ENCODE measurements around the gene HCRTR1.

Gene HCRTR1

DNA sequence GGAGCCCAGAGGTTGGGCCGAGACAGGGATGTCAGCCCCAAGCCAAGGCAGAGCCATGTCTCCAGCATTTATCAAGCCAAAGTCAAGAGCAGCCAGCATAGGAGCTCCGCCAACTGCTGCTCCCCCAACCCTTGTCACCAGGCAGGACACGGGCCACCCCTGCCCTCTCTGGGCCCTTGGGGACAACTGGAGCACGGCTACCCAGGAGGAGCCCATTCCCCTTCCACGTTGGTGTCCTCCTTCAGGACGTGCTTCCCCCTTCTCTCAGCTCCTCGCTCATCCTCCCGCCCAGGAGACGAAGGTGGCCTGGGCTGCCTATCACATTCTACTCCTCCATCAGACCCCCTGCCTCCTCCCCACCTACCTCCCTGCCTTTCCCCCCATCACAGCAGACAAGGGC, 47.0 kb downstream of the HCRTR1 start:
- DNase-seq (ENCODE audit: low read depth) = no peak
- in situ Hi-C loops (cut with HindIII; ENCODE audit: low sequenced_read_pairs) = loop anchor here (25.0 kb wide), 1 partner anchor 298 kb away; no protein-coding TSS in a partner anchor
- TF ChIP-seq, protein P1, sequence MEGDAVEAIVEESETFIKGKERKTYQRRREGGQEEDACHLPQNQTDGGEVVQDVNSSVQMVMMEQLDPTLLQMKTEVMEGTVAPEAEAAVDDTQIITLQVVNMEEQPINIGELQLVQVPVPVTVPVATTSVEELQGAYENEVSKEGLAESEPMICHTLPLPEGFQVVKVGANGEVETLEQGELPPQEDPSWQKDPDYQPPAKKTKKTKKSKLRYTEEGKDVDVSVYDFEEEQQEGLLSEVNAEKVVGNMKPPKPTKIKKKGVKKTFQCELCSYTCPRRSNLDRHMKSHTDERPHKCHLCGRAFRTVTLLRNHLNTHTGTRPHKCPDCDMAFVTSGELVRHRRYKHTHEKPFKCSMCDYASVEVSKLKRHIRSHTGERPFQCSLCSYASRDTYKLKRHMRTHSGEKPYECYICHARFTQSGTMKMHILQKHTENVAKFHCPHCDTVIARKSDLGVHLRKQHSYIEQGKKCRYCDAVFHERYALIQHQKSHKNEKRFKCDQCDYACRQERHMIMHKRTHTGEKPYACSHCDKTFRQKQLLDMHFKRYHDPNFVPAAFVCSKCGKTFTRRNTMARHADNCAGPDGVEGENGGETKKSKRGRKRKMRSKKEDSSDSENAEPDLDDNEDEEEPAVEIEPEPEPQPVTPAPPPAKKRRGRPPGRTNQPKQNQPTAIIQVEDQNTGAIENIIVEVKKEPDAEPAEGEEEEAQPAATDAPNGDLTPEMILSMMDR (IDR thresholded peaks at IDR 0.05; ENCODE audit: low read depth, low read length, missing control alignments) = no peak
- H3K4me3 ChIP-seq (ENCODE audit: low read depth, low read length) = no peak overlapping the region

DNA sequence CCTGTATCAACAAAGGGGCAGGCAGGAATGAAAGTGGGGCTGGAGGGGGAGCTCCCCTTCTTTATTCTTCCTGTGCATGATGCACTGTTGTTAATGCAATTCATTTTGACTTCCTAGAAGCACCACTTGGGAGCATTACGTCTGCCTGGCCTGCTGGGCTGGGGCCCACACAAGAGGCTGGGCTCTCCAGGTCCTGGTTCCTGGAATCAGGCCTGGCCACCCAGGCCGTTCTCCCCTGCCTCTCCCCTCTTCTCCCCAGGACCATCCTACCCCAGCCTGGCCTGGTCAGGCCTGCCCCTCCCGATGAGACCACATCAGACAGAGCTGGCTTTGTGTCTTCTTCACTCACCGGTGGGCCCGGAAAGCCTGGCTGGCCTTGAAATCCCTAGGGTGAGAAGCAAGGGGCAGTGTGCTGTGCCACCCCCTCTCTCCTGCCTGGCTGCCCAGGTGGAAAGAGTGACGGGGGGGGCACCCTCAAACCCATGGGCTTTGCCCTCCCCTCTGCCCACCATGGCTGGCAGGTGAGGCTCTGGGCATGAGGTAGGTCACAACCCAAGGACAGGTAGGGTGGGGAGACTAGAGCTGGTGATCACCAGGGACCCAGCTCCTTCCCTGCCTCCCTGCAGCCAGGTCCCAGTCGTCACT, 47.9 kb downstream of the HCRTR1 start:
- DNase-seq (ENCODE audit: low read depth) = no peak
- TF ChIP-seq, protein P1 (IDR thresholded peaks at IDR 0.05; ENCODE audit: low read depth, low read length, missing control alignments) = no peak
- in situ Hi-C loops (cut with HindIII; ENCODE audit: low sequenced_read_pairs) = loop anchor here (25.0 kb wide), 1 partner anchor 297 kb away; no protein-coding TSS in a partner anchor
- H3K4me3 ChIP-seq (ENCODE audit: low read depth, low read length) = no peak overlapping the region

DNA sequence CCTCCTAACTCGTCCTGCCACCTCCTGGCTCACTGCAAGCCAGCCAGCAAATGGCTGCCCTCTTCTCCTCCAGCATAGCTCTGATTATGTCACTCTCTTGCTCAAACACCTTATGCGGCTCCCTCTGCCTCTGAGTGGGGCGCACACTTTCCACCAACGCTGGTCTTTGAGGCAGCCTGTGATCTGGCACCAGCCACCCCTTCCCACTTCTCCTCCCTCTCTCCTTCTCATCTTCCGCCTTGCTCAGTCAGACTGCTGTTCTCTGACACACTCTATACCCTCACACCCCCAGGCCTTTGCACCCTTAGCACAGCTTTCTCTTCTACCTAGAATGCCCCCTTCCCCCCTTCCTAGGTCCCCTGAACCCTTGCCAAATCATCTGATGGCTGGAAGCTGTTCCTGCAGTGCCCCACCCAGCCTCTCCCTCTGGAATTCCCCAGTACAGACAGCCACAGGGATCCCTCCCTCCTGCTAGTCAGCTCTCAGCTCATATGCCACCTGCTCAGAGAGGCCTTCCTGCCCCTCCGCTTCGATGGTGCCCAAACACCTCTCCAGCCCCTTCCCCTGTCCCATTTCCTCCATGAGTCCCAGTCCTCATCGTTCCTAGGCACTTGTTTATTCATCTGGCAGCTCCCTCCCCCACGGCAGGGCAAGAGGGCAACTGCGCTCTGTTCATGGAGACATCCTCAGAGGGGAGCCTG, 48.9 kb downstream of the HCRTR1 start:
- DNase-seq (ENCODE audit: low read depth) = no peak
- TF ChIP-seq, protein P1 (IDR thresholded peaks at IDR 0.05; ENCODE audit: low read depth, low read length, missing control alignments) = no peak
- no peak overlapping the region for H3K4me3 ChIP-seq (ENCODE audit: low read depth, low read length)
- in situ Hi-C loops (cut with HindIII; ENCODE audit: low sequenced_read_pairs) = loop anchor here (25.0 kb wide), 1 partner anchor 296 kb away; no protein-coding TSS in a partner anchor

DNA sequence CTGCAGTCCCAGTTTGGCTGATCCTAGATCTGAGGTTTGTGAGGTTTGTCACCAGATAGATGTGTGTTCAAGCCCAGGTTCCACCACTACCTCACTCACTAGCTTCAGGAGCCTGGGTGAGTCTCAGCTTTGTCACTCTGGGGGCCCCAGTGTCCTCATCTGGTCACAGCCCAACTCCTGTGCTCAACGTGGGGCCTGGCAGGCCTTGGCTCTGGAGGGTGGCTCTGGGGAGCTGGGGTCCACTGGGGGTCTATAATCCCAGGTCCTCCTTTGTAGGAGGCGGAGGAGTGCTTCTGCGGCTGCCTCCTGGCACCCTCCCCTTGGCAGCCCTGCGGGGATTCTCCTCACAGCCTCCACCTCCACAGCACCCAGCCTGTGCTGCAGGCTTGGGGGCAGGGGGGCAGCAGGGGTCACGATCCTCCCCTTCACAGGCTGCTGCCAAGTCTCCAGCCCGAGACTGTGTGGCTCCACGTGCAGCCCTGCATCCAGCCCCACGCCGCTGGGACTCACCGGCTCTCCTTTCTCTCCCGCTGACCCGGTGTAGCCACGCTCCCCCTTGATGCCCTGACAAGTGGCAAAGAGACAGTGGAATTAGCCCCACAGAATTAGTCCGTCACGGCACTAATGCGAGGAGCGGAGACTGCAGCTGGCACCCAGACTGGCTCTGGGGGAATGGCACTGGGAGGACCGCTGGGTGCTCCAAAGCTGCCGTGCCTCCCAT, 49.7 kb downstream of the HCRTR1 start:
- H3K4me3 ChIP-seq (ENCODE audit: low read depth, low read length) = no peak overlapping the region
- in situ Hi-C loops (cut with HindIII; ENCODE audit: low sequenced_read_pairs) = loop anchor here (25.0 kb wide), 1 partner anchor 295 kb away; no protein-coding TSS in a partner anchor
- no peak for DNase-seq (ENCODE audit: low read depth)
- TF ChIP-seq, protein P1 (IDR thresholded peaks at IDR 0.05; ENCODE audit: low read depth, low read length, missing control alignments) = no peak

DNA sequence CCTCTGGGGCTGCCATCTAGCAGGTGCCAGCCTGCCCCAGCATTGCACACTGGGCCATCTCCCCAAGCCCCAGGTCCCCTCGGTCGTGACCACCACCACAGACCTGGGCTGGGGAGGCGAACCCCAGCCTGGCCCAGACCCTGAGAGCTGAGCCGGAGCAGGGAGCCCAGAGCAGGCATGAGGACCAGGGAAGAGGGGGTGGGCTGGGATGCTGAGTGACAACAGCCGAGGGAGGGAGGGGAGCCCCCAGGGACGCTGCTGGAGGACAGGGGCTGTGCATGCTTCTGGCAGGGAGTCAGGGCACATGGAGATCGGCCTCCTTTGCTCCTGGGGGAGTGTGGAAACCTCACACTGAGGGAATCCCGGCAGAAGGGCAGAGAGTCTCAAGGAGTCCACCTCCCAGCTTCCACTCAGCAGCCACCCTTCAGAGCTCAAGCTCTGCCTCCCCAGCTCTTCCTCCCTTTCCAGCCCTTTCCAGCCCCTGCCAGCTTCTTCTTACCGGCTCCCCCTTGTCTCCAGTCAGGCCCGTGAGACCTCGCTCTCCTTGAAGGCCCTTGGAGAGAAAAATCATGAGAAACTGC, 50.9 kb downstream of the HCRTR1 start:
- H3K4me3 ChIP-seq (ENCODE audit: low read depth, low read length) = no peak overlapping the region
- no peak for DNase-seq (ENCODE audit: low read depth)
- TF ChIP-seq, protein P1 (IDR thresholded peaks at IDR 0.05; ENCODE audit: low read depth, low read length, missing control alignments) = no peak
- in situ Hi-C loops (cut with HindIII; ENCODE audit: low sequenced_read_pairs) = loop anchor here (25.0 kb wide), 1 partner anchor 294 kb away; no protein-coding TSS in a partner anchor

DNA sequence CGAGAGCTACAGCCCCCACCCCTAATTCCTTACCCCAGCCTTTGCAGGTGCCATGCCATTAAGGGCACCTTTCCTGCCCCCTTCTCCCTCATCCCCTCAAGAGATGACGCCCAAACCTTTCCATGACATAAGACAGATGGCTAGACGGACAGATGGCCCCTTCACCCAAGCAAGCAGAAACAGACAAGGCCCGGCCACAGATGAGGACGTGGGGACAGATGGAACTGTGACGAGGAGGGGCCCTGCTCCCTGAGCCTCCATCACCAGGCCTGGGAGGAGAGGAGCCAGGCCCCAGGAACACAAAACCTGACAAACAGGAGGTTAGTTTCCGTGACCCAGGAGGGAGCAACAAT, 51.9 kb downstream of the HCRTR1 start:
- H3K4me3 ChIP-seq (ENCODE audit: low read depth, low read length) = no peak overlapping the region

More for the DNA sequence above, 51.9 kb downstream of the HCRTR1 start:
- in situ Hi-C loops (cut with HindIII; ENCODE audit: low sequenced_read_pairs) = loop anchor here (25.0 kb wide), 1 partner anchor 293 kb away; no protein-coding TSS in a partner anchor
- TF ChIP-seq, protein P1 (IDR thresholded peaks at IDR 0.05; ENCODE audit: low read depth, low read length, missing control alignments) = no peak
- DNase-seq (ENCODE audit: low read depth) = no peak

Measured in astrocyte of the cerebellum (primary cell).